Ishikawa (cell line): Measurements from ENCODE around the gene WWC1.

ENCODE experiments used
- CEBPB ChIP-seq: IDR thresholded peaks from 2 replicates; pipeline ENCODE4 v1.6.1; 2012
- CREB1 ChIP-seq: IDR thresholded peaks from 2 replicates; pipeline ENCODE4 v1.6.1; 2012; ENCODE audit warnings: low read depth
- EGR1 ChIP-seq: IDR thresholded peaks from 2 replicates; pipeline ENCODE4 v1.6.1; 2012
- EP300 ChIP-seq: IDR thresholded peaks from 2 replicates; pipeline ENCODE4 v1.6.1; 2012; ENCODE audit warnings: borderline replicate concordance
- MAX ChIP-seq: IDR thresholded peaks from 2 replicates; pipeline ENCODE4 v1.6.1; 2012
- NFIC ChIP-seq: IDR thresholded peaks from 2 replicates; pipeline ENCODE4 v1.6.1; 2012
- REST ChIP-seq: IDR thresholded peaks from 2 replicates; pipeline ENCODE4 v1.6.1; 2012; ENCODE audit warnings: low read depth, mild to moderate bottlenecking
- TAF1 ChIP-seq: IDR thresholded peaks from 2 replicates; pipeline ENCODE4 v1.6.1; 2012; ENCODE audit warnings: low read depth, mild to moderate bottlenecking
- TCF12 ChIP-seq: IDR thresholded peaks from 2 replicates; pipeline ENCODE4 v1.6.1; 2012; ENCODE audit warnings: low read depth
- TEAD4 ChIP-seq: IDR thresholded peaks from 2 replicates; pipeline ENCODE4 v1.6.1; 2012
- USF1 ChIP-seq: IDR thresholded peaks from 2 replicates; pipeline ENCODE4 v1.6.1; 2012
- YY1 ChIP-seq: IDR thresholded peaks from 2 replicates; pipeline ENCODE4 v1.6.1; 2012; ENCODE audit warnings: low read depth
- ZBTB7A ChIP-seq: IDR thresholded peaks from 2 replicates; pipeline ENCODE4 v1.6.1; 2012; ENCODE audit warnings: low read depth

GRCh38 chr5:168266016-168266415 is 25.4 kb upstream of the WWC1 start:
- TF ChIP-seq TAF1: no peak
- no peak for TF ChIP-seq EP300
- no peak for TF ChIP-seq CEBPB
- TF ChIP-seq NFIC: no peak
- TF ChIP-seq MAX: no peak
- TF ChIP-seq REST: no peak
- TF ChIP-seq TCF12: no peak
- no peak for TF ChIP-seq TEAD4
- TF ChIP-seq CREB1: no peak
- no peak for TF ChIP-seq YY1
- TF ChIP-seq USF1: no peak
- no peak for TF ChIP-seq ZBTB7A
- no peak for TF ChIP-seq EGR1
